GM19455 (cell line): ENCODE data around the gene CIZ1.
"Not testable (repeated sequence)": the region's sequence is repeated elsewhere in the genome, so short reads cannot be mapped to it uniquely, and the experiment has no call there.

Experiments used
- ATAC-seq: cut with Tn5 transposase; IDR thresholded peaks from one replicate; pipeline ENCODE4 v1.9.1; 2021; ENCODE audit not compliant: unreplicated experiment

CIZ1 gene

GRCh38 chr9:128149001-128149701 is 42.2 kb downstream of the CIZ1 start, which contains the start of gene LCN2:
Gene LCN2, plus strand, starts transcription at chr9:128149453. Its CDS starts 73 bp downstream, at chr9:128149526.
- no peak for ATAC-seq

GRCh38 chr9:128148509-128149000 is 42.8 kb downstream of the CIZ1 start:
- no peak for ATAC-seq

DNA sequence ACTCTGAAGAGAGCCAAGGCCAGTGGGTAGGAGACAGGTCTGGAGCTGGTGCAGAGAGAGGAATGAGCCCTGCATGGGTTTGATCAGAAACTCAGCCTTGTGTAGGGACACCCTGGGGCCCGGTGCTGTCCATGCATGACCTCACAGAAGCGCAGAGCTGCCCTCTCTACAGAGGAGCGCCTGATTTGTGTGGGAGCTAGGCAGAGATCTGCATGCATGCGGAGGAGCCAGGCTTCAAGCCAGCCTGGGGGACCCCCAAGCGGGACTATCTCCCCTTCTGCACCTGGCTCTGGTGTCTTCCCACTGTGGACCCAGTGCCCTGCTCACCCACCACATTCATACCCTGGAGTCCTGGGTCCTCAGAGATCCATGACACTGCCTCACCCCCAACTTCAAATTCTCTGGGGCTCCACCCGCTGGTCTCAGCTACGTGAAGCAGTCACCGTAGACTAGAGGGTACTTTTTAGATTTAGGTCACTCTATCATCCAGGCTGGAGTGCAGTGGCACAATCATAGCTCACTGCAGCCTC is 44.7 kb downstream of the CIZ1 start:
- ATAC-seq = no peak

DNA sequence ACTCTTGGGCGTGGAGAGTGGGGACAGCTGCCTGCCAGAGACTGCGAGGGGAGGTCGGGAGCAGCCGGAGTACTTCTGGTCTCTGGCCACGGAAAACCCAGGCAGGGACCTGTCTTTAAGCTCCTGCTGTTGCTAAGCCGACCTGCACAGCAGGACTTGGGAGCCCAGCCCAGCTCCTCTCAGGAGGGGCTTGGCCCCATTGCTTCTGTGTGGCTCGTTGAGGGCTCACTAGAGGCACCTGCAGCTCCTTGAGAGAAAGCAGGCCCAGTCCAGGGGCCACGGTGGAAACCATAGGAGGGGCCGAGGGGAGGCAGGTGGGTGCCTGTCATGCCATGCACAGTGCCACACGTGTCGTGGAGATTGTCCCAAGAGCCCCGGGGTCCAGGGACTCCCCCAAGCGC is 45.4 kb downstream of the CIZ1 start:
- ATAC-seq = no peak

GRCh38 chr9:128145536-128145935 is 45.8 kb downstream of the CIZ1 start:
- no peak for ATAC-seq

DNA sequence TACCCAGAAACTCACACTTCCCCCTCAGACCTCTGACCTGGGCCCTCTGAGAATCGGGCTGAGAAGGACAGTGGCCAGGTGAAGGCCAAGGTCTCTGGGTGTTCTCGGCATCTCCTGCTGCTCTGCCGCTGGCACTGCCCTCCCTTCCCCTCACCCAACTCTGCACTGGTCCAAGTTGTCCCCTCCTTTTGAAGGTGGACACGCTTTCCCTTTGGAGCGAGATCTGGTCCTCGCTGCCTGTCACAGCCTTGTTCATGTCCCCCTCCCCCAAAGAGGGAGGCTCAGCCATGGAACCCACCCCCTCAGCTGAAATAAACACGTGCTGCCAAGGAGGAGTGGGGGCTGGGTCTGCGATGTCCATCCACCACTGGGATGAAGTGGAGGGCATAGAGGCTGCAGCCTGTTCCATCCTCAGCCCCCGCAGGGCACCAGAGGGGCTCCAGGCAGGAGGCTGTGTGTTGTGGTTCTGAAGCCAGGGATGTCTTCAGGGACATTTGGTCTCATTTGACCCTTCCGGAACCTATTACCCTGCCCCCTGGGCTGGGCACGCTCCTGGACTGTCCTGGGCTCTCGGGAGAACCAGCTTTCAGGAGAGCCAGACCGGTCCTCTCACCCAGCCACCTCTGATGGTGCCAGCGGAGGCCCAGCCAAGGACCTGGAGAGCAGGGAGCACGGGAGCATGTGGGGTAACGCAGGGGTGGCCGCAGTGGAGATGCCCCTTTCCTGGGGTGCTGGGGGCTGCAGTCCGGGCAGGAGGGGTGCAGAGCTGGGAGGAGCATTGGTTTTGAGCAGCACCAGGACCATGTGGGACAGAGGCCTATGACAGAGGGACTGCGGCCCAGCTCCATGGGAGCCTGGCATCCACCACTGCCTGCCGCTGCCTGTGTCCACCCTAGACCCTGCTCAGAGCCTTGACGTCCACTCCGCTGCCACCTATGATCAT is 46.9 kb downstream of the CIZ1 start:
- no peak for ATAC-seq

DNA sequence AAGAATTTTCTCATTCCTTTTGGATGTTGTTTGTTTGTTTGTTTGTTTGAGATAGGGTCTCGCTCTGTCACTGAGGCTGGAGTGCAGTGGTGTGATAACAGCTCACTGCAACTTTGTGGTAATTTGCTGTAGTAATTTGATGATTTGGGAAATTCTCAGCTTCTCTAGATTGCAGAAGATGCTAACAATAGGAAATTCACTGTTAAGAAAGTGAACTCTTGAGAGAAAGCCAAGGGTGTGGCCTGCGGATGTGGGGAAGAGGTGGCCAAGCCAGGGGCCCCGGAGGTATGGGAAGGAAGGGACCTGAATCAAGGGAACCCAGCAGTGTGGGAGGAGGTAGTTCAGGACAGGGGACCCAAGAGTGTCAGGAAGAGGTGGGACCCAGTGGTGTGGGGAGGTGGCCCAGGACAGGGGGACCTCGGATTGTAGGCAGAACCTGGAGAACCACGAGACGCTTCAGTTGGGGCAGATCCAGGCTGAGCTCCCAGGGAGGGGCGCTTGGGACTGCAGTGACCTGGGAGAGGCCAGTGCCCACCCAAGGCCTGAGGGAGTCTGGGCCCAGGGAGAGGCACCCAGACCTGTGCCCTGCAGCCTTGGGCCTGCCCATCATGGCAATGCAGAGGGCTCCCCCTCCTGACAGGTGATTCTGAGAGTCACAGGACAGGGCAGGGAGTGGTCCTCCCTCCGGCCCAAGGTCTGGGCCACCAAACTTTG is 47.7 kb downstream of the CIZ1 start:
- no peak for ATAC-seq

- no peak for ATAC-seq
Observed at GRCh38 chr9:128142596-128142995, 48.8 kb downstream of the CIZ1 start.

DNA sequence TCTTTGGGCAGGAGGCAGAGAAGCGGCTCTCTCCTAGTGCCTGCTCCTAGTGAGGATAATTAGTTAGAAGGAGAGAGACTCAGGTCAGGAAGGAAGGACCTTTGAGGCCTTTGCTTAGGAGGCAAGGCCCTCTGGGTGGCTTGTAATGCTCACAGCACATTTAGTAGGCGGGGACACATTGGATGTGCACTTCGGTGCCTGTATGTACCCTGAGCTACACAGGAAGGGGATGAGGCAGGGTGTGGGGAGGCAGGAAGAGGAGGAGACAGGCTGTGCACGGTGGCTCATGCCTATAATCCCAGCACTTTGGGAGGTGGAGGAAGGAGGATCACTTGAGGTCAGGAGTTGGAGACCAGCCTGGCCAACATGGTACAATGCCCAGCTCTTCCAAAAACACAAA is 49.3 kb downstream of the CIZ1 start:
- ATAC-seq = no peak

- no peak for ATAC-seq
Observed at GRCh38 chr9:128141604-128142003, 49.8 kb downstream of the CIZ1 start.

- ATAC-seq = no peak
Observed at GRCh38 chr9:128139621-128140020, 51.8 kb downstream of the CIZ1 start.

GRCh38 chr9:128138001-128138400 is 53.4 kb downstream of the CIZ1 start:
- no peak for ATAC-seq

DNA sequence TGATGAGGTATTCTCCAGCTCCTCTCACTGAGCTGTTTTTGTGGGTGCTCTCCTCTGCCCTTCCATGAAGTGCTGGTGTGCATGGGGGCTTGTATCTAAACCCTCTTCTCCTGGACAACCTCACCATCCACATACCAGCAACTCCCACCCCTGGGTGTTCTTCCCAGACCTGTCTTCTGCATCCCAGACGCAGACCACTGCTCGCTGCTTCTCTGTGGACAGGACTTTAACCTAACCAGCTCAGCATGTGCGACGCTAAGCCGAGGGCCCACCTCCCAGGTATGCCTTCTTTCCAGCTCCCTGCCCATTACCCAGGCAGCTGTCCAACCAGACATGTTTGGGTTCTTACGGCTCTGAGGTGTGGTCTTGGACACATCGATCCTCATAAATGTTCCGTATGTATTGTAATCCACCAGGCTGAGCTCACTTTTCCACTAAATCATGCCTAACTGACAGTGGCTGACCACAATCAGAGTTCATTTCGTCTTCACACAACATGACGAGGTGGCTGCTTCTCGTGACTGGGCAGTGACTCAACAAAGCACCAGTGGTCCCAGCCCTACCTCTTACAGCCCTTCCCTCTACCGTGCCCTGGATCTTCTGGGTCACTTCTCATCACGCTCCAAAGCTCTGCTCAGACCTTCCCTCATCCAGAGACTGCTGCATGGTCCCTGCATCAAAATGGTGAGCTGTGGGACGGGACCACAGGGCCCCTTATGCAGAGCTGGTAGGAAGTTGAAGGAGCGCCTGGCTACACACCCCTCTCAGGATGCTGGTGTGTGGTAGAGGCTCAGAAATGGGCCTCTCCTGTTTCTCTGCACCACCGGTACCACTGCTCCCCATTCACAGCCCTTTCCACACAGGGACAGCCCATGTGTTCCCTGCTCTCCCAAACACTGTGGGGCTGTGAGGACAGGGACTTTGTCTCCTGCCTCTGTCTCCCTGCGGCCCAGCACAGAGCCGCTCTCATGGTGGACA is 54.3 kb downstream of the CIZ1 start:
- no peak for ATAC-seq

GRCh38 chr9:128135561-128135960 is 55.8 kb downstream of the CIZ1 start:
- ATAC-seq = not testable (repeated sequence)

DNA sequence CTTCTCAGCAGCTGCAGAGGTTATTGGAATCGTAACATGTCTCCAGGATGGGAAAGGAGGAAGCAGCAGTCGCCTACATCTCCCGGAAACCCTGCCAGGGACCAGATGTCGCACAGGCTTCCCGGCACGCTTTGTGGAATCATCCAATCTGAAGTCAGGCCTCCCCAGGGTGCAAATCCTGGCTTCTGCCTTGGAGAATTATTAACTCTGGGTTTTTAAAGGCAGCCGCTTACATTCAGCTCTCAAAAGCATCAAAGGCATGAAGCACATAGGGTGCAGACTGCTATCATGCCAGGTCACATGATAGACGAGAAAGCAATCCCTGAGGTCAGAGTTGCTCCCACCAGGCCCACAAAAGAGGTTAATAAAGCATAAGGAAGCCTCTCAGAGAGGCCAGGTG is 59.2 kb downstream of the CIZ1 start:
- not testable (repeated sequence) for ATAC-seq

GRCh38 chr9:128131346-128131745 is 60.0 kb downstream of the CIZ1 start:
- ATAC-seq = not testable (repeated sequence)

- ATAC-seq = not testable (repeated sequence)
Observed at GRCh38 chr9:128130651-128131050, 60.7 kb downstream of the CIZ1 start.

DNA sequence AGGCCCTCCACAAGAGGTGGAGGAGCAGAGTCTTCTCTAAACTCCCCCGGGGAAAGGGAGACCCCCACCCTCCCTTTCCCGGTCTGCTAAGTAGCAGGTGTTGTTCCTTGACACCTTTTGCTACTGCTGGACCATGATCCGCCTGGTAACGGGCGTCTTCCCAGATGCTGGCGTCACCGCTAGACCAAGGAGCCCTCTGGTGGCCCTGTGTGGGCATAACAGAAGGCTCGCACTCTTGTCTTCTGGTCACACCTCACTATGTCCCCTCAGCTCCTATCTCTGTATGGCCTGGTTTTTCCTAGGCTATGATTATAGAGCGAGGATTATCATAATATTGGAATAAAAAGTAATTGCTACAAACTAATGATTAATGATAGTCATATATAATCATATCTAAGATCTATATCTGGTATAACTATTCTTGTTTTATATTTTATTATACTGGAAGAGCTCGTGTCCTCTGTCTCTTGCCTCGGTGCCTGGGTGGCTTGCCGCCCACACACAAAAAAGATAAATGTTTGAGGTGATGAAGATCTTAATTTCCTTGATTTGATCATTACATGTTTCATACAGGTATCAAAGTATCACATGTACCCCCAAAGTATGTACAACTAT is 61.3 kb downstream of the CIZ1 start:
- not testable (repeated sequence) for ATAC-seq

- no peak for ATAC-seq
Observed at GRCh38 chr9:128128836-128129590, 62.4 kb downstream of the CIZ1 start.
